Measurements from ENCODE around the gene CELSR3. TPM values are rescaled to one million over a fixed set of nuclear protein-coding genes. Genes with fewer than 3 reads are reported as not detected.

CELSR3 gene
- total RNA-seq, 1 donor from 2014 or later, result 1.2 TPM

DNA sequence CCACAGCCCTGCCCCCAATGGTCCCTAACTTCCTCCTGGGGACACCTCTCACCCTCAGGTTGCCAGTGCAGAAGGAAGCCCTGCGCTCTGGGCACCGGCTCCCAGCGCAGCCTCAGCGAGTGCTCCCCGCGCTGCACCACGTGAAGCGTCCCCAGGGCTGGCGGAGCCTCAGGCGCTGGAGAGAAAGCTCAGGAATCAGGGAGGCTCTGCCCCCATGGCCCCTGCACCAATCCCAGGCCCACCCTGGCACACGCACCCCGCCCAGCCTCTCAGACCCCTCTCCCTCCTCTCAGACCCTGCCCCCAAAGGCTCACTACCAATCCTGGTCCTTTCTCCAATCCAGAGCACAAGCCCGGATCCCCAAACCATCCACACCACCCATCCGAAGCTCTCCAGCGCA is 74.5 kb downstream of the CELSR3 start:
- DNase-seq (no peak), ATAC-seq (no peak)
- H3K4me1 ChIP-seq, result no peaks in the 10 kb centered on the region
- intact Hi-C loops (cut with DNase I), result no loop called here
- no peaks in the 10 kb centered on the region for H3K9me3 ChIP-seq
- no peaks in the 10 kb centered on the region for H3K36me3 ChIP-seq
- no peak overlapping the region for H3K4me3 ChIP-seq
- no peak overlapping the region for H3K27ac ChIP-seq
- TF ChIP-seq, protein P1, sequence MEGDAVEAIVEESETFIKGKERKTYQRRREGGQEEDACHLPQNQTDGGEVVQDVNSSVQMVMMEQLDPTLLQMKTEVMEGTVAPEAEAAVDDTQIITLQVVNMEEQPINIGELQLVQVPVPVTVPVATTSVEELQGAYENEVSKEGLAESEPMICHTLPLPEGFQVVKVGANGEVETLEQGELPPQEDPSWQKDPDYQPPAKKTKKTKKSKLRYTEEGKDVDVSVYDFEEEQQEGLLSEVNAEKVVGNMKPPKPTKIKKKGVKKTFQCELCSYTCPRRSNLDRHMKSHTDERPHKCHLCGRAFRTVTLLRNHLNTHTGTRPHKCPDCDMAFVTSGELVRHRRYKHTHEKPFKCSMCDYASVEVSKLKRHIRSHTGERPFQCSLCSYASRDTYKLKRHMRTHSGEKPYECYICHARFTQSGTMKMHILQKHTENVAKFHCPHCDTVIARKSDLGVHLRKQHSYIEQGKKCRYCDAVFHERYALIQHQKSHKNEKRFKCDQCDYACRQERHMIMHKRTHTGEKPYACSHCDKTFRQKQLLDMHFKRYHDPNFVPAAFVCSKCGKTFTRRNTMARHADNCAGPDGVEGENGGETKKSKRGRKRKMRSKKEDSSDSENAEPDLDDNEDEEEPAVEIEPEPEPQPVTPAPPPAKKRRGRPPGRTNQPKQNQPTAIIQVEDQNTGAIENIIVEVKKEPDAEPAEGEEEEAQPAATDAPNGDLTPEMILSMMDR (IDR thresholded peaks at IDR 0.05), result no peak
- peaks cover 5% of the 10 kb centered on the region for H3K27me3 ChIP-seq

DNA sequence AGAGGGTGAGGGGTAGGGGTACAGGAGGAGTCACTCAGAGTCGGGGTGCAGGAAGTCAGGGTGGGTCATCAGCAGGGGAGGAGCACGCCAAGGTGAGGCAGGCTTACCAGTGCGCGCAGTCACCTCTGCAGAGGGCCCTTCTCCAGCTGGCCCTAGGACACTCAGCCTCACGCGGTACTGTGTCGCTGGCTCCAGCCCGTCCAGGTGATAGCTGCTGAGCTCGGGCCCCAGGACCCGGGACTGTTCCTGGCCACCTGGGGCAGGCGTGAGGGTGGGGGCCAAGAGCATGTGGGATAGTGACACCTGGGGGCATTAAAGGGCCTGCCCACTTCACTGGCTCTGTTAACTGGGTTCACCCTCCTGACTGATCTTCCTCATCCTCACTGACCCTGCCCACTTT is 75.0 kb downstream of the CELSR3 start:
- H3K4me1 ChIP-seq, result no peaks in the 10 kb centered on the region
- no peak overlapping the region for H3K27ac ChIP-seq
- TF ChIP-seq, protein P1 (IDR thresholded peaks at IDR 0.05), result no peak
- H3K27me3 ChIP-seq, result peaks cover 4% of the 10 kb centered on the region
- H3K36me3 ChIP-seq, result no peaks in the 10 kb centered on the region
- no peaks in the 10 kb centered on the region for H3K9me3 ChIP-seq
- ATAC-seq (no peak), DNase-seq (no peak)
- intact Hi-C loops (cut with DNase I), result no loop called here
- H3K4me3 ChIP-seq, result no peak overlapping the region

Small RNAs within 50 kb of the gene (microRNA-seq; reads per million reads assigned to microRNA genes)
- not detected for gene MIR4793 (ENCODE audit: borderline microRNAs expressed)

Other genes with a start within 250 kb of the CELSR3 start
- 103 TPM for gene PLXNB1, start 232.8 kb downstream of the CELSR3 start, total RNA-seq
- 11.4 TPM for gene CCDC51, start 222.8 kb downstream of the CELSR3 start, total RNA-seq
- gene TMA7, start 222.6 kb downstream of the CELSR3 start, total RNA-seq, result 169 TPM
- gene ATRIP, start 216.1 kb downstream of the CELSR3 start, total RNA-seq, result 5.3 TPM
- 163 TPM for gene SHISA5, start 158.7 kb downstream of the CELSR3 start, total RNA-seq
- gene PFKFB4, start 106.1 kb downstream of the CELSR3 start, total RNA-seq, result 11.0 TPM
- not detected for gene UCN2, start 99.1 kb downstream of the CELSR3 start, total RNA-seq
- 3.7 TPM for gene COL7A1, start 67.6 kb downstream of the CELSR3 start, total RNA-seq
- gene UQCRC1, start 53.2 kb downstream of the CELSR3 start, total RNA-seq, result 126 TPM
- not detected for gene TMEM89, start 41.1 kb downstream of the CELSR3 start, total RNA-seq
- 19.9 TPM for gene SLC26A6, start 27.4 kb downstream of the CELSR3 start, total RNA-seq
- gene NCKIPSD, start 23.0 kb upstream of the CELSR3 start, total RNA-seq, result 18.3 TPM
- 44.2 TPM for gene IP6K2, start 54.3 kb upstream of the CELSR3 start, total RNA-seq
- 47.6 TPM for gene PRKAR2A, start 185.0 kb upstream of the CELSR3 start, total RNA-seq
- 26.0 TPM for gene SLC25A20, start 236.0 kb upstream of the CELSR3 start, total RNA-seq